ENCODE measurements around the gene CCDC15.

- no peak for TF ChIP-seq CTCF (IDR thresholded peaks at IDR 0.05; ENCODE audit: poor library complexity)
- no peak for TF ChIP-seq EZH2phosphoT487 (IDR thresholded peaks at IDR 0.05; ENCODE audit: low read depth, severe bottlenecking, unreplicated experiment)
Observed at GRCh38 chr11:125016413-125016812, 62.4 kb downstream of the CCDC15 start.
